ENCODE measurements around the gene TOM1L2. TPM values are rescaled to one million over a fixed set of nuclear protein-coding genes. Genes with fewer than 3 reads are reported as not detected.

TOM1L2 gene
- total RNA-seq, 1 donor from 2014 or later, result 88.6 TPM

DNA sequence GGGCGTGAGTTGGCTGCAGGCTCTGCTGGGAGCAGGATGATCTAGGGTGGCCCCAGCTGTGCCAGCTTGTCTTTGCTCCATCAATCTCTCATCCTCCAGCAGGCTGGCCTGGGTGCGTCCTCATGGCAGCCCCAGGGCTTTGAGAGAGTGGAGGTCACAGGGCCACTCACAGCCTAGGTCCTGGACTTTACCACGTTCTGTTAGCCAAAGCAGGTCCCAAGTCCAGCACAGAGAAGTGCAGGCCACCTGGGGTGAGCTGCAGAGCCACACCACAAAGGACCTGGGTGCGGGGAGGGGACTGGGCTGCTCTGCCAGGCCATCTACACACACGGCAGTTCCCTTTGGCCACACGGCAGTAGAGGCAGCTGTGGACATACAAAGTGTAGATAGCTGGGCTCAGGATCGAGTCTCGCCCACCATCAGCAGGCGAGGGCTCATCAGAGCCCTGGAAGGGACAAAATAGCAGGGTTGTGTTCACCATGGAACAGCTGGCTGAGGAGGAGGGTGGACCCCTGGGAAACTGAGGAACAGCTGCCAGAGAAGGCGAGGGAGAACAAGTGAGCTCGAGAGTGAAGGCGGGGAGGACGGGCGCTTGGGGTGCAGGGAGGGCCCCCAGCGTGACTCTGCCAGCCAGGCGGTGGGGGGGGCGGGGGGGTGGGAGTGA, 165.5 kb downstream of the TOM1L2 start:
- Histone ChIP-seq H3K9me3 (no peaks in the 10 kb centered on the region), H3K27me3 (no peaks in the 10 kb centered on the region), H3K27ac (no peak overlapping the region), H3K36me3 (peaks cover 0 to 13% of the 10 kb centered on the region in 2 donors), H3K4me1 (peaks cover 29% of the 10 kb centered on the region), H3K4me3 (no peak overlapping the region)
- DNase-seq (ENCODE audit: extremely low spot score in 2 of 2), result no peak
- TF ChIP-seq, protein P1, sequence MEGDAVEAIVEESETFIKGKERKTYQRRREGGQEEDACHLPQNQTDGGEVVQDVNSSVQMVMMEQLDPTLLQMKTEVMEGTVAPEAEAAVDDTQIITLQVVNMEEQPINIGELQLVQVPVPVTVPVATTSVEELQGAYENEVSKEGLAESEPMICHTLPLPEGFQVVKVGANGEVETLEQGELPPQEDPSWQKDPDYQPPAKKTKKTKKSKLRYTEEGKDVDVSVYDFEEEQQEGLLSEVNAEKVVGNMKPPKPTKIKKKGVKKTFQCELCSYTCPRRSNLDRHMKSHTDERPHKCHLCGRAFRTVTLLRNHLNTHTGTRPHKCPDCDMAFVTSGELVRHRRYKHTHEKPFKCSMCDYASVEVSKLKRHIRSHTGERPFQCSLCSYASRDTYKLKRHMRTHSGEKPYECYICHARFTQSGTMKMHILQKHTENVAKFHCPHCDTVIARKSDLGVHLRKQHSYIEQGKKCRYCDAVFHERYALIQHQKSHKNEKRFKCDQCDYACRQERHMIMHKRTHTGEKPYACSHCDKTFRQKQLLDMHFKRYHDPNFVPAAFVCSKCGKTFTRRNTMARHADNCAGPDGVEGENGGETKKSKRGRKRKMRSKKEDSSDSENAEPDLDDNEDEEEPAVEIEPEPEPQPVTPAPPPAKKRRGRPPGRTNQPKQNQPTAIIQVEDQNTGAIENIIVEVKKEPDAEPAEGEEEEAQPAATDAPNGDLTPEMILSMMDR (IDR thresholded peaks at IDR 0.05), result no peak
- TF ChIP-seq POLR2AphosphoS5 (IDR thresholded peaks at IDR 0.05; ENCODE audit: insufficient read depth in 1 of 2, low read depth in 1 of 2) (no peak), POLR2A (IDR thresholded peaks at IDR 0.05) (no peak)
- intact Hi-C loops (cut with DNase I), result no loop called here

DNA sequence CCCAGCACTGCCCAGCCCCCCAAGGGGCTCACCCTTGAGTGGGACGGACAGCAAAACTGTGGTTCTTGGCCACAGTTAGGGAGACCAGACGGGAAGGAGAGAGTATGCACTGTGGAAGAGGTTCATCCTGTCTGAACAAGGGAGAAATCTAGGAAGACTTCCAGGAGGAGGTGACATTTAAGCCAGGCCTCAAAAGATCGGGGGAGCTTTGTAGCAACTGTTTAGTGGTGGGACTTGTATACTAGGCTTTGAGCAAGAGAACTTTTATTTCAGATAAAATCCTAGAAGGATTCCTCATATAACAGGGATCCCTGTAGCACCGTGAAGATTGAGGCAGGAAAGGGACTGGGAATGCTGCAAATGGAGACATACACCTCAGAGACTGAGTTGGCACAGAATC, 166.2 kb downstream of the TOM1L2 start:
- Histone ChIP-seq H3K36me3 (peaks cover 0 to 13% of the 10 kb centered on the region in 2 donors), H3K27ac (no peak overlapping the region), H3K4me3 (no peak overlapping the region)

GRCh38 chr17:17805575-17805974, 166.6 kb downstream of the TOM1L2 start:
- no peak overlapping the region for H3K4me3 ChIP-seq
- H3K27me3 ChIP-seq, result no peaks in the 10 kb centered on the region
- H3K27ac ChIP-seq, result no peak overlapping the region
- TF ChIP-seq, protein P1 (IDR thresholded peaks at IDR 0.05), result no peak
- TF ChIP-seq POLR2AphosphoS5 (IDR thresholded peaks at IDR 0.05; ENCODE audit: insufficient read depth in 1 of 2, low read depth in 1 of 2) (no peak), POLR2A (IDR thresholded peaks at IDR 0.05) (no peak)
- H3K4me1 ChIP-seq, result peaks cover 18% of the 10 kb centered on the region
- no peaks in the 10 kb centered on the region for H3K9me3 ChIP-seq
- peaks cover 0 to 13% of the 10 kb centered on the region in 2 donors for H3K36me3 ChIP-seq
- DNase-seq (ENCODE audit: extremely low spot score in 2 of 2), result no peak
- intact Hi-C loops (cut with DNase I), result no loop called here

More for the DNA sequence above, 166.2 kb downstream of the TOM1L2 start:
- no peak for DNase-seq (ENCODE audit: extremely low spot score in 2 of 2)
- Histone ChIP-seq H3K27me3 (no peaks in the 10 kb centered on the region), H3K9me3 (no peaks in the 10 kb centered on the region), H3K4me1 (peaks cover 22% of the 10 kb centered on the region)
- intact Hi-C loops (cut with DNase I), result no loop called here
- TF ChIP-seq POLR2A (IDR thresholded peaks at IDR 0.05) (no peak), POLR2AphosphoS5 (IDR thresholded peaks at IDR 0.05; ENCODE audit: insufficient read depth in 1 of 2, low read depth in 1 of 2) (no peak)
- TF ChIP-seq, protein P1 (IDR thresholded peaks at IDR 0.05), result no peak

- no peak overlapping the region for H3K4me3 ChIP-seq
- peaks cover 0 to 13% of the 10 kb centered on the region in 2 donors for H3K36me3 ChIP-seq
- H3K27ac ChIP-seq, result no peak overlapping the region
- H3K9me3 ChIP-seq, result no peaks in the 10 kb centered on the region
- intact Hi-C loops (cut with DNase I), result no loop called here
- DNase-seq (ENCODE audit: extremely low spot score in 2 of 2), result no peak
- TF ChIP-seq POLR2AphosphoS5 (IDR thresholded peaks at IDR 0.05; ENCODE audit: insufficient read depth in 1 of 2, low read depth in 1 of 2), result no peak
- TF ChIP-seq, protein P1 (IDR thresholded peaks at IDR 0.05), result no peak
- no peak for TF ChIP-seq POLR2A (IDR thresholded peaks at IDR 0.05)
- H3K27me3 ChIP-seq, result no peaks in the 10 kb centered on the region
- peaks cover 2% of the 10 kb centered on the region for H3K4me1 ChIP-seq
Observed at GRCh38 chr17:17804007-17804406, 168.2 kb downstream of the TOM1L2 start.

DNA sequence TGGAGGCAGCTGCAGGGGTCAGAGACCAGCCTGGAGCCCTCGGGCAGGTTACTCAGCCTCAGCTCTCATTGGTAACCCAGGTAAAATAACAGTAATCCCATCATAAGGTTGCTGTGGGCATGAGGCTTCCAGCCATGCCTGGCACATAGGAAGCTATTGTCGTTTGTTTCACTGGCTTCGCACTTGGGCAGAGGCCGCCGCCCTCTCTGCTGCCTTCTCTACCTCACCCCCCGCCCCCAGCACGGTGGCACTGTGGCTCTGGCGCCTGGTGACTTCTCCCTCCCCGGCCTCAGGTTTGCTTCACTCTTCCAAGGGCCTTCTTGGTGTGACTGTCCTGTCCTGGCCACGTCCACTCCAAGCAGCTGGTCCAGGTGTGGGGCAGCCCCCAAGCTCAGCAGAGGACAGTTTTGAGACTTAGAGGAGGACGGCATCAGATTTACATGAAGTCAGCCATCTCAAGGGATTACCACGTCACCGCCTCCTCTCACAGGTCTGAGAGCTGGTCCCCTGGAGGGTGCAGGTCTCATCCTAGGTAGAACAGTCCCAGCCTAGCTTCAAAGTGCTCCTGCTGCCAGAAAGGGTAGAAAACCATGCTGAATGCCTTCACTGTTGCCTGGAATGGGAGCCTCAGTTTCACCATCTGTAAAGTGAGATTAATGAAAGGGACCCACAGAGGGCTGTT, 170.3 kb downstream of the TOM1L2 start:
- intact Hi-C loops (cut with DNase I), result no loop called here
- H3K9me3 ChIP-seq, result no peaks in the 10 kb centered on the region
- peaks cover 0 to 30% of the 10 kb centered on the region in 2 donors for H3K36me3 ChIP-seq
- no peak overlapping the region for H3K27ac ChIP-seq
- H3K27me3 ChIP-seq, result no peaks in the 10 kb centered on the region
- no peak for DNase-seq (ENCODE audit: extremely low spot score in 2 of 2)
- no peak overlapping the region for H3K4me3 ChIP-seq
- H3K4me1 ChIP-seq, result no peaks in the 10 kb centered on the region
- TF ChIP-seq, protein P1 (IDR thresholded peaks at IDR 0.05), result no peak
- TF ChIP-seq POLR2A (IDR thresholded peaks at IDR 0.05), result no peak
